H9 (cell line): ENCODE results near the gene MAGEH1. TPM values are rescaled to one million over a fixed set of nuclear protein-coding genes. Genes with fewer than 3 reads are reported as not detected.
"Not testable (repeated sequence)": the region's sequence is repeated elsewhere in the genome, so short reads cannot be mapped to it uniquely, and the experiment has no call there.

Experiments used
- DNase-seq: peaks from one replicate; pipeline ENCODE4 v3.0.0-alpha.2; 2017
- H2AFZ ChIP-seq: one replicate; pipeline ENCODE4 v1.6.1; 2013; ENCODE audit warnings: mild to moderate bottlenecking, low read length, control low read depth, moderate library complexity
- H2AK5ac ChIP-seq: 2 replicates; pipeline ENCODE4 v1.6.1; 2013; ENCODE audit warnings: low read length, control low read depth, mixed read lengths; ENCODE audit not compliant: insufficient read length
- H2BK120ac ChIP-seq: one replicate; pipeline ENCODE4 v1.6.1; 2013; ENCODE audit warnings: low read depth, mild to moderate bottlenecking, low read length, control low read depth, inconsistent platforms; ENCODE audit not compliant: poor library complexity, severe bottlenecking
- H2BK12ac ChIP-seq: 2 replicates; pipeline ENCODE4 v1.6.1; 2013; ENCODE audit warnings: low read length, control low read depth, mixed read lengths, low read depth; ENCODE audit not compliant: insufficient read length
- H2BK15ac ChIP-seq: 2 replicates; pipeline ENCODE4 v1.6.1; 2013; ENCODE audit warnings: low read depth, low read length, control low read depth
- H2BK20ac ChIP-seq: one replicate; pipeline ENCODE4 v1.6.1; 2013; ENCODE audit warnings: low read depth, mild to moderate bottlenecking, low read length, control low read depth, inconsistent platforms; ENCODE audit not compliant: poor library complexity, severe bottlenecking
- H2BK5ac ChIP-seq: 2 replicates; pipeline ENCODE4 v1.6.1; 2013; ENCODE audit warnings: low read length, control low read depth, mixed read lengths; ENCODE audit not compliant: insufficient read length
- H3K14ac ChIP-seq: 2 replicates; pipeline ENCODE4 v1.6.1; 2013; ENCODE audit warnings: low read length, control low read depth; ENCODE audit not compliant: insufficient read depth
- H3K18ac ChIP-seq: 2 replicates; pipeline ENCODE4 v1.6.1; 2013; ENCODE audit warnings: low read depth, mild to moderate bottlenecking, mixed read lengths, low read length, control low read depth; ENCODE audit not compliant: insufficient read length
- H3K23ac ChIP-seq: 2 replicates; pipeline ENCODE4 v1.6.1; 2013; ENCODE audit warnings: low read length, control low read depth, mixed read lengths, low read depth; ENCODE audit not compliant: insufficient read length
- H3K23me2 ChIP-seq: 2 replicates; pipeline ENCODE4 v1.6.1; 2013; ENCODE audit warnings: low read depth, mild to moderate bottlenecking, mixed read lengths, low read length, control low read depth; ENCODE audit not compliant: insufficient read length, poor library complexity, severe bottlenecking
- H3K27ac ChIP-seq: 2 replicates; pipeline ENCODE4 v1.5.1; 2013; ENCODE audit warnings: low read length, control low read depth, mixed read lengths, low read depth; ENCODE audit not compliant: insufficient read length
- H3K27me3 ChIP-seq: 2 replicates; pipeline ENCODE4 v1.6.1; 2013; ENCODE audit warnings: low read length, control low read depth, inconsistent platforms; ENCODE audit not compliant: insufficient read depth
- H3K4ac ChIP-seq: 2 replicates; pipeline ENCODE4 v1.6.1; 2013; ENCODE audit warnings: low read depth, mild to moderate bottlenecking, control low read depth, inconsistent platforms, low read length, moderate library complexity
- H3K4me1 ChIP-seq: 2 replicates; pipeline ENCODE4 v1.6.1; 2013; ENCODE audit warnings: low read length, control low read depth, inconsistent platforms; ENCODE audit not compliant: insufficient read depth
- H3K4me2 ChIP-seq: 2 replicates; pipeline ENCODE4 v1.6.1; 2013; ENCODE audit warnings: low read length, control low read depth, mixed read lengths; ENCODE audit not compliant: insufficient read length, insufficient read depth
- H3K56ac ChIP-seq: 2 replicates; pipeline ENCODE4 v1.6.1; 2013; ENCODE audit warnings: low read depth, mild to moderate bottlenecking, mixed read lengths, low read length, control low read depth; ENCODE audit not compliant: insufficient read length
- H3K79me1 ChIP-seq: 2 replicates; pipeline ENCODE4 v1.6.1; 2013; ENCODE audit warnings: low read depth, mild to moderate bottlenecking, moderate library complexity, low read length, control low read depth, inconsistent platforms; ENCODE audit not compliant: insufficient read depth, poor library complexity, severe bottlenecking
- H3K79me2 ChIP-seq: 2 replicates; pipeline ENCODE4 v1.6.1; 2013; ENCODE audit warnings: low read length, control low read depth, inconsistent platforms; ENCODE audit not compliant: insufficient read depth
- H3K9ac ChIP-seq: 2 replicates; pipeline ENCODE4 v1.6.1; 2013; ENCODE audit warnings: low read length, control low read depth, mixed read lengths; ENCODE audit not compliant: insufficient read length; ENCODE audit errors: extremely low read depth
- H3K9me3 ChIP-seq: one replicate; pipeline ENCODE4 v1.6.1; 2013; ENCODE audit warnings: low read depth, low read length, inconsistent platforms; ENCODE audit not compliant: control insufficient read depth
- H3T11ph ChIP-seq: one replicate; pipeline ENCODE4 v1.6.1; 2013; ENCODE audit warnings: mild to moderate bottlenecking, low read length, control low read depth, inconsistent platforms
- H4K20me1 ChIP-seq: one replicate; pipeline ENCODE4 v1.6.1; 2013; ENCODE audit not compliant: control insufficient read depth, insufficient read length, insufficient read depth
- H4K5ac ChIP-seq: 2 replicates; pipeline ENCODE4 v1.6.1; 2013; ENCODE audit warnings: low read depth, mild to moderate bottlenecking, mixed read lengths, low read length, control low read depth; ENCODE audit not compliant: insufficient read length
- H4K8ac ChIP-seq: replicated peaks from 2 replicates; pipeline ENCODE4 v1.6.1; 2013; ENCODE audit warnings: low read length, control low read depth, mixed read lengths, low read depth; ENCODE audit not compliant: insufficient read length
- H4K91ac ChIP-seq: 2 replicates; pipeline ENCODE4 v1.6.1; 2013; ENCODE audit warnings: low read depth, mild to moderate bottlenecking, moderate library complexity, mixed read lengths, low read length, control low read depth; ENCODE audit not compliant: insufficient read length
- H3K27ac Mint-ChIP-seq, 3 experiments: 2 replicates in 2 of 3; 3 replicates in 1 of 3; pipeline ENCODE4 v1.8.0; 2020 to 2021; ENCODE audit warnings: mixed read lengths in 3 of 3, mild to moderate bottlenecking in 1 of 3, moderate library complexity in 1 of 3
- H3K27me3 Mint-ChIP-seq: 2 replicates; pipeline ENCODE4 v1.8.0; 2021; ENCODE audit warnings: low read depth, mild to moderate bottlenecking, moderate library complexity, mixed read lengths
- H3K36me3 Mint-ChIP-seq, 3 experiments: 2 replicates in 2 of 3; 3 replicates in 1 of 3; pipeline ENCODE4 v1.8.0; 2020 to 2021; ENCODE audit warnings: low read depth in 3 of 3, mixed read lengths in 3 of 3; ENCODE audit not compliant: insufficient read depth in 1 of 3
- H3K4me1 Mint-ChIP-seq, 2 experiments: 2 replicates each; pipeline ENCODE4 v1.8.0; 2020; ENCODE audit warnings: mixed read lengths in 2 of 2
- H3K4me3 Mint-ChIP-seq, 2 experiments: 2 replicates in 1 of 2; 3 replicates in 1 of 2; pipeline ENCODE4 v1.8.0; 2020 to 2021; ENCODE audit warnings: mild to moderate bottlenecking in 2 of 2, mixed read lengths in 2 of 2, moderate library complexity in 1 of 2
- H3K9me3 Mint-ChIP-seq, 2 experiments: 2 replicates in 1 of 2; 3 replicates in 1 of 2; pipeline ENCODE4 v1.8.0; 2020; ENCODE audit warnings: mild to moderate bottlenecking in 2 of 2, mixed read lengths in 2 of 2, moderate library complexity in 1 of 2
- WGBS: extraction: QIAGEN DNeasy Blood & Tissue Kit; methylation state at CpG from one replicate; pipeline ENCODE4 v1.1.7; 2013; ENCODE audit warnings: missing lambda C conversion rate, low lambda C conversion rate, mixed read lengths; ENCODE audit not compliant: insufficient read length; ENCODE audit errors: extremely low coverage; 5-methylcytosine and 5-hydroxymethylcytosine counted together
- total RNA-seq: library from RNA; stranded (reverse); gene quantifications from 2 replicates; pipeline ENCODE4 v1.2.1, GENCODE V29; 2021

MAGEH1 gene
- total RNA-seq, 1 experiment from 2014 or later: 7.3 TPM

- H3K23me2 ChIP-seq, H3K27ac Mint-ChIP-seq, H3K18ac ChIP-seq, H4K20me1 ChIP-seq, H3K4me2 ChIP-seq, H3K36me3 Mint-ChIP-seq, H4K8ac ChIP-seq, H3K4ac ChIP-seq, H3K4me1 Mint-ChIP-seq, H3T11ph ChIP-seq, H2BK20ac ChIP-seq, H3K4me1 ChIP-seq, H3K79me1 ChIP-seq, H2AK5ac ChIP-seq, H2BK15ac ChIP-seq, H3K9me3 ChIP-seq, H3K27me3 ChIP-seq, H3K23ac ChIP-seq, H2BK12ac ChIP-seq, H2BK5ac ChIP-seq, H3K56ac ChIP-seq, H3K14ac ChIP-seq, H3K9me3 Mint-ChIP-seq, DNase-seq, H2BK120ac ChIP-seq, H4K91ac ChIP-seq, H3K27ac ChIP-seq, H3K4me3 Mint-ChIP-seq, H2AFZ ChIP-seq, H3K27me3 Mint-ChIP-seq, H3K9ac ChIP-seq, H4K5ac ChIP-seq, H3K79me2 ChIP-seq: not testable (repeated sequence)
- no CpG with 5 or more reads among the region's 5 CpGs for WGBS
Measured at GRCh38 chrX:55465791-55466190, 13.9 kb downstream of the MAGEH1 start.

DNA sequence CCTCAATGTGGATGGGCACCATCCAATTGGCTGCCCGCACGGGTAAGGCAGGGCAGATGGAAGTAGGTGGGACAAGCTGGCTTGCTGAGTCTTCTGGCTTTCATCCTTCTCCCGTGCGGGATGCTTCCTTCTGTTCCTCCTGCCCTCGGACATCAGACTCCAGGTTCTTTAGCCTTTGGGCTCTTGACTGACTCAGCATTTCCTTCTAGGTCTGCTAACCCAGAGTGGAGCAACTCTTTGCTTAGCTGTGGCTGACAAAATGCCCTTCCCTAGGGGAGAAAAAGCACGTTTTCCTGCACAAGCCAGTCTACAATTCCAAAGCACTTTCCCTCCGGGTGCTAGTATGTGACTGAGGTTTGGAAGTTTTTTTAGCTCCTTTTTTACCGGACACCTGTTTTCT lies 28.0 kb downstream of the MAGEH1 start:
- H3K27ac ChIP-seq, H3K4me1 Mint-ChIP-seq, H3K9ac ChIP-seq, H3K4me1 ChIP-seq, H3K27me3 Mint-ChIP-seq, H3K23ac ChIP-seq, H2AFZ ChIP-seq, H3K27me3 ChIP-seq, H3K56ac ChIP-seq, H3K36me3 Mint-ChIP-seq, H4K91ac ChIP-seq, H2AK5ac ChIP-seq, H2BK15ac ChIP-seq, H3K23me2 ChIP-seq, H3K27ac Mint-ChIP-seq, H2BK12ac ChIP-seq, H2BK20ac ChIP-seq, H3K4me3 Mint-ChIP-seq, H3K4ac ChIP-seq, H3K4me2 ChIP-seq, H3T11ph ChIP-seq, H2BK5ac ChIP-seq, H4K20me1 ChIP-seq, H2BK120ac ChIP-seq, H3K14ac ChIP-seq, H3K18ac ChIP-seq, H4K8ac ChIP-seq, DNase-seq, H4K5ac ChIP-seq, H3K79me2 ChIP-seq, H3K79me1 ChIP-seq: not testable (repeated sequence)
- H3K9me3 Mint-ChIP-seq: peaks cover 42 to 47% of the 10 kb centered on the region in 2 experiments
- peaks cover 41% of the 10 kb centered on the region for H3K9me3 ChIP-seq
- no CpG with 5 or more reads among the region's 8 CpGs for WGBS
